ENCODE results near the gene GNA15.

GNA15 gene

GRCh38 chr19:3211191-3211590, 75.4 kb downstream of the GNA15 start:
- in situ Hi-C loops (cut with HindIII; ENCODE audit: low sequenced_read_pairs), result no loop called here
- no peak for TF ChIP-seq CTCF (IDR thresholded peaks at IDR 0.05; ENCODE audit: low read depth, low read length)
- no peak for DNase-seq (ENCODE audit: low read depth, low spot score)
- H3K4me3 ChIP-seq (ENCODE audit: low read depth, low read length), result no peak overlapping the region

DNA sequence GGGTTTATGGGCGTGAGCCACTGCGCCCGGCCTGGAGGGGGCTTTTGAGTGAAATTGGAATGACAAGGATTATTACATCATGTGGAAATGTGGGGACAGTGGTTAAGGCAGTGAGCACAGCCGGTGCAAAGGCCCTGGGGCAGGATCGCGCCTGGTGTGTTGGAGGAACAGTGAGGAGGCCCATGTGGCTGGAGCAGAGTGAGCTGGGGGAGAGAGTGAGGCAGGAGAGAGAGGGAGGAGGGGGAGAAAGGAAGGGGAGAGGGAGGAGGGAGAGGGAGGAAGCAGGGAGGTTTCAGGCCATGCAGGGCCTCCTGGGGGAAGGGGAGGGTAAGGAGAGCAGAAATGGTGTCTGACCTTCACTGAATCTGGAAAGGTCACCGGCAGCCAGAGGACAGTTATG, 77.3 kb downstream of the GNA15 start:
- in situ Hi-C loops (cut with HindIII; ENCODE audit: low sequenced_read_pairs), result no loop called here
- TF ChIP-seq CTCF (IDR thresholded peaks at IDR 0.05; ENCODE audit: low read depth, low read length), result no peak
- H3K4me3 ChIP-seq (ENCODE audit: low read depth, low read length), result no peak overlapping the region

More for the DNA sequence above, 77.3 kb downstream of the GNA15 start:
- DNase-seq (ENCODE audit: low read depth, low spot score), result no peak
